Esophagus squamous epithelium (tissue), 5 donors: Measurements from ENCODE around the gene MBNL1. TPM values are rescaled to one million over a fixed set of nuclear protein-coding genes. Genes with fewer than 3 reads are reported as not detected.

Experiments
- DNase-seq: peaks from one replicate; lab custom pipeline; 2025; lab: John Stamatoyannopoulos, UW
- H3K27ac ChIP-seq, 4 donors: fragments of 200-600 bp; sonication (generic); one replicate each; pipeline ENCODE4 v1.5.1; 2016 to 2019; ENCODE audit warnings: mild to moderate bottlenecking in 1 of 4
- H3K27me3 ChIP-seq, 4 donors: fragments of 200-600 bp; sonication (generic); 1 replicate in 3 of 4; 2 replicates in 1 of 4; pipeline versions ENCODE4 v1.5.1 to v1.6.0; 2017 to 2021; ENCODE audit warnings: antibody characterized with exemption in 1 of 4
- H3K36me3 ChIP-seq, 3 donors: fragments of 200-600 bp; sonication (generic); one replicate each; pipeline ENCODE4 v1.5.1; 2016 to 2019
- H3K4me1 ChIP-seq, 3 donors: fragments of 200-600 bp; sonication (generic); one replicate each; pipeline ENCODE4 v1.5.1; 2017 to 2019
- H3K4me3 ChIP-seq, 4 donors: fragments of 200-600 bp; sonication (generic); 1 replicate in 3 of 4; 2 replicates in 1 of 4; pipeline ENCODE4 v1.5.1; 2016 to 2019; ENCODE audit warnings: mild to moderate bottlenecking in 2 of 4, moderate library complexity in 1 of 4
- H3K9me3 ChIP-seq, 3 donors: fragments of 200-600 bp; sonication (generic); one replicate each; pipeline ENCODE4 v1.5.1; 2016 to 2019
- CTCF ChIP-seq, 6 experiments: fragments of 450-650 bp in 4 of 6; fragments of 200-600 bp in 2 of 6; sonication (generic) in 2 of 6; IDR thresholded peaks; one replicate each; pipeline ENCODE4 v1.5.1; 2016 to 2019; ENCODE audit warnings: antibody characterized with exemption in 6 of 6, mild to moderate bottlenecking in 4 of 6, moderate library complexity in 4 of 6
- POLR2A ChIP-seq, 4 donors: fragments of 450-650 bp; IDR thresholded peaks; one replicate each; pipeline ENCODE4 v1.6.1; 2017; ENCODE audit warnings: antibody characterized with exemption in 4 of 4, mild to moderate bottlenecking in 4 of 4, moderate library complexity in 3 of 4
- WGBS, 2 donors: methylation state at CpG; one replicate each; pipeline ENCODE4 v1.1.5; 2018; 5-methylcytosine and 5-hydroxymethylcytosine counted together
- intact Hi-C: fragments of 100-400 bp; cut with DNase I; formaldehyde crosslinking; loops from one replicate; pipeline ENCODE4 v1.15.0; 2022
- total RNA-seq, 4 donors: library from RNA; depleted of rRNA; stranded (reverse); fragments of >200 nt; gene quantifications; one replicate each; pipeline ENCODE4 v1.1.0, GENCODE V29; 2016
- donor health status: DM: yes; HTN: yes; CAD: no.

MBNL1 gene
- total RNA-seq, 4 donors from 2014 or later: 94.0 to 318 (median 161) TPM

- no peak for TF ChIP-seq CTCF (IDR thresholded peaks at IDR 0.05)
- Histone ChIP-seq H3K36me3 (no peaks in the 10 kb centered on the region), H3K27me3 (no peaks in the 10 kb centered on the region), H3K27ac (peak overlapping the region; percentile 1 to 74 (median 71)), H3K4me1 (peaks cover 9 to 80% (median 49%) of the 10 kb centered on the region in 3 donors), H3K9me3 (no peaks in the 10 kb centered on the region), H3K4me3 (no peak overlapping the region)
- 55 to 56% methylated on average over 1 of the region's 1 CpG for WGBS, 2 donors
- intact Hi-C loops: no loop called here
- no peak for DNase-seq
Observed at GRCh38 chr3:152307829-152308474, 39.2 kb downstream of the MBNL1 start.

GRCh38 chr3:152308475-152308844 lies 39.7 kb downstream of the MBNL1 start:
- peaks cover 9 to 80% (median 49%) of the 10 kb centered on the region in 3 donors for H3K4me1 ChIP-seq
- H3K36me3 ChIP-seq: no peaks in the 10 kb centered on the region
- DNase-seq: no peak
- peak overlapping the region; percentile 1 to 74 (median 71) for H3K27ac ChIP-seq
- no peaks in the 10 kb centered on the region for H3K27me3 ChIP-seq
- no peak for TF ChIP-seq POLR2A (IDR thresholded peaks at IDR 0.05)
- no peak for TF ChIP-seq CTCF (IDR thresholded peaks at IDR 0.05)
- intact Hi-C loops: no loop called here
- no peaks in the 10 kb centered on the region for H3K9me3 ChIP-seq
- 89 to 100% methylated on average over 1 of the region's 1 CpG for WGBS, 2 donors
- H3K4me3 ChIP-seq: no peak overlapping the region

- 57 to 68% methylated on average over 3 of the region's 3 CpGs for WGBS, 2 donors
- H3K4me3 ChIP-seq: no peak overlapping the region
- TF ChIP-seq POLR2A (IDR thresholded peaks at IDR 0.05): no peak
- TF ChIP-seq CTCF (IDR thresholded peaks at IDR 0.05): no peak
- H3K27ac ChIP-seq: peak overlapping the region; percentile 25 to 74 (median 71)
- H3K9me3 ChIP-seq: no peaks in the 10 kb centered on the region
- no peak for DNase-seq
- peaks cover 9 to 80% (median 49%) of the 10 kb centered on the region in 3 donors for H3K4me1 ChIP-seq
- no peaks in the 10 kb centered on the region for H3K36me3 ChIP-seq
- H3K27me3 ChIP-seq: no peaks in the 10 kb centered on the region
- intact Hi-C loops: no loop called here
Observed at GRCh38 chr3:152309031-152309430, 40.3 kb downstream of the MBNL1 start.

- no peaks in the 10 kb centered on the region for H3K9me3 ChIP-seq
- H3K36me3 ChIP-seq: no peaks in the 10 kb centered on the region
- H3K4me1 ChIP-seq: peaks cover 9 to 80% (median 55%) of the 10 kb centered on the region in 3 donors
- H3K27ac ChIP-seq: peak overlapping the region; percentile 25 to 74 (median 71)
- DNase-seq: no peak
- 46 to 47% methylated on average over 6 of the region's 6 CpGs for WGBS, 2 donors
- no peak overlapping the region for H3K4me3 ChIP-seq
- intact Hi-C loops: no loop called here
- no peak for TF ChIP-seq CTCF (IDR thresholded peaks at IDR 0.05)
- no peak for TF ChIP-seq POLR2A (IDR thresholded peaks at IDR 0.05)
- no peaks in the 10 kb centered on the region for H3K27me3 ChIP-seq
Observed at GRCh38 chr3:152309535-152310307, 41.0 kb downstream of the MBNL1 start.

GRCh38 chr3:152313430-152313829 lies 44.7 kb downstream of the MBNL1 start:
- intact Hi-C loops: no loop called here
- no peaks in the 10 kb centered on the region for H3K27me3 ChIP-seq
- TF ChIP-seq CTCF (IDR thresholded peaks at IDR 0.05) (no peak), POLR2A (IDR thresholded peaks at IDR 0.05) (no peak)
- H3K9me3 ChIP-seq: no peaks in the 10 kb centered on the region
- peaks cover 12 to 80% (median 48%) of the 10 kb centered on the region in 3 donors for H3K4me1 ChIP-seq
- 73 to 77% methylated on average over 2 of the region's 2 CpGs for WGBS, 2 donors
- H3K4me3 ChIP-seq: no peak overlapping the region
- no peaks in the 10 kb centered on the region for H3K36me3 ChIP-seq
- H3K27ac ChIP-seq: peak overlapping the region in 2 of 4 donors; percentile 21 to 56
- no peak for DNase-seq
